WTC11 (cell line): ENCODE measurements around the gene TVP23B. TPM values are rescaled to one million over a fixed set of nuclear protein-coding genes. Genes with fewer than 3 reads are reported as not detected.
"Not testable (repeated sequence)": the region's sequence is repeated elsewhere in the genome, so short reads cannot be mapped to it uniquely, and the experiment has no call there.

ENCODE experiments used
- ATAC-seq: fragments of 200-7000 bp; cut with Tn5 transposase; 2 replicates; pipeline ENCODE4 v1.10.0; 2021; ENCODE audit warnings: mild to moderate bottlenecking, moderate library complexity
- Bru-seq: library from RNA; stranded (reverse); fragments of 400-500 nt; gene quantifications from one replicate; lab custom pipeline; 2021; lab: Mats Ljungman, UMichigan
- CTCF ChIA-PET: fragments of 300-600 bp; sonication (Branson Sonifier 250); formaldehyde crosslinking; loops from one replicate; lab custom pipeline; 2021; ENCODE audit warnings: antibody characterized with exemption; lab: Charles Lee
- POLR2A ChIA-PET: fragments of 350-600 bp; sonication (Branson Sonifier 250); formaldehyde crosslinking; loops from one replicate; lab custom pipeline; 2021; ENCODE audit warnings: antibody characterized with exemption; lab: Charles Lee
- DNase-seq: peaks from one replicate; pipeline ENCODE4 v3.0.0; 2021; ENCODE audit warnings: low spot score
- H3K27ac Mint-ChIP-seq: 2 replicates; pipeline ENCODE4 v1.8.0; 2021; ENCODE audit warnings: mixed read lengths
- H3K27me3 Mint-ChIP-seq: 2 replicates; pipeline ENCODE4 v1.8.0; 2021; ENCODE audit warnings: low read depth, mild to moderate bottlenecking, moderate library complexity, mixed read lengths
- H3K36me3 Mint-ChIP-seq: 2 replicates; pipeline ENCODE4 v1.8.0; 2021; ENCODE audit warnings: mixed read lengths
- H3K4me1 Mint-ChIP-seq: 2 replicates; pipeline ENCODE4 v1.8.0; 2022; ENCODE audit warnings: mixed read lengths
- H3K4me3 Mint-ChIP-seq: 2 replicates; pipeline ENCODE4 v1.8.0; 2021; ENCODE audit warnings: mild to moderate bottlenecking, moderate library complexity, mixed read lengths
- H3K9me3 Mint-ChIP-seq: 2 replicates; pipeline ENCODE4 v1.8.0; 2021; ENCODE audit warnings: mixed read lengths
- ARID4B ChIP-seq: sonication (generic); formaldehyde crosslinking; IDR thresholded peaks from 2 replicates; pipeline ENCODE4 v1.8.0; 2023; ENCODE audit warnings: missing genetic modification reagents, mild to moderate bottlenecking, borderline replicate concordance
- CBFB ChIP-seq: sonication (generic); formaldehyde crosslinking; IDR thresholded peaks from 2 replicates; pipeline ENCODE4 v1.8.1; 2022; ENCODE audit warnings: mild to moderate bottlenecking, low read depth, missing genetic modification reagents
- CREM ChIP-seq: sonication (generic); formaldehyde crosslinking; IDR thresholded peaks from 2 replicates; pipeline ENCODE4 v1.8.1; 2022; ENCODE audit warnings: mild to moderate bottlenecking, missing genetic modification reagents, moderate library complexity
- ETV6 ChIP-seq: sonication (generic); formaldehyde crosslinking; IDR thresholded peaks from 2 replicates; pipeline ENCODE4 v1.8.1; 2022; ENCODE audit warnings: mild to moderate bottlenecking, missing genetic modification reagents
- FOXK1 ChIP-seq: sonication (generic); formaldehyde crosslinking; IDR thresholded peaks from 2 replicates; pipeline ENCODE4 v1.8.0; 2022; ENCODE audit warnings: mild to moderate bottlenecking, moderate library complexity, missing genetic modification reagents
- FOXP4 ChIP-seq: sonication (generic); formaldehyde crosslinking; IDR thresholded peaks from 2 replicates; pipeline ENCODE4 v1.8.0; 2022; ENCODE audit warnings: mild to moderate bottlenecking, missing genetic modification reagents
- GABPB1 ChIP-seq: sonication (generic); formaldehyde crosslinking; IDR thresholded peaks from 2 replicates; pipeline ENCODE4 v1.8.1; 2023; ENCODE audit warnings: mild to moderate bottlenecking, missing genetic modification reagents
- MAX ChIP-seq: sonication (generic); formaldehyde crosslinking; IDR thresholded peaks from 2 replicates; pipeline ENCODE4 v1.8.0; 2022; ENCODE audit warnings: mild to moderate bottlenecking, missing genetic modification reagents
- SP1 ChIP-seq: sonication (generic); formaldehyde crosslinking; conservative IDR thresholded peaks from 2 replicates; pipeline ENCODE4 v1.8.1; 2022; ENCODE audit warnings: missing genetic modification reagents
- TEAD1 ChIP-seq: sonication (generic); formaldehyde crosslinking; IDR thresholded peaks from 2 replicates; pipeline ENCODE4 v1.8.0; 2022; ENCODE audit warnings: mild to moderate bottlenecking, missing genetic modification reagents
- USF2 ChIP-seq: sonication (generic); formaldehyde crosslinking; IDR thresholded peaks from 2 replicates; pipeline ENCODE4 v1.8.1; 2023; ENCODE audit warnings: mild to moderate bottlenecking, missing genetic modification reagents, moderate library complexity
- ZBTB21 ChIP-seq: sonication (generic); formaldehyde crosslinking; IDR thresholded peaks from 2 replicates; pipeline ENCODE4 v1.8.1; 2023; ENCODE audit warnings: mild to moderate bottlenecking, missing genetic modification reagents, borderline replicate concordance
- ZNF232 ChIP-seq: sonication (generic); formaldehyde crosslinking; IDR thresholded peaks from 2 replicates; pipeline ENCODE4 v1.8.0; 2022; ENCODE audit warnings: mild to moderate bottlenecking, missing genetic modification reagents
- long read RNA-seq, 3 experiments: library from RNA in 1 of 3; library from capped mRNA in 1 of 3; library from polyadenylated mRNA in 1 of 3; unstranded in 2 of 3; stranded (forward) in 1 of 3; transcript quantifications; one replicate each; pipeline ENCODE4 v2.0.0, GENCODE V29; 2021
- total RNA-seq: library from RNA; stranded (reverse); gene quantifications from 3 replicates; pipeline ENCODE4 v1.2.3, GENCODE V29; 2021

The TVP23B gene
- 21.3 to 25.1 TPM (median 21.7 TPM) in 3 replicates for total RNA-seq
- percentile 92 among the genes with signal in this experiment for Bru-seq, nascent RNA
- long read RNA-seq, experiment 1, transcript TVP23B-202 (7 exons, 2,989 nt), result minor isoform, 25 of 144 reads
- long read RNA-seq, experiment 1, transcript TVP23B-201 (7 exons, 2,064 nt), result major isoform, 90 of 144 reads
- long read RNA-seq, experiment 1, partial matches to known transcripts, result 17 of 144 reads
- long read RNA-seq, experiment 1, other reads (novel, unspliced or antisense), result 6 of 144 reads
- long read RNA-seq, experiment 2, transcript TVP23B-201 (7 exons, 2,064 nt), result major isoform, 10 of 38 reads
- long read RNA-seq, experiment 2, partial matches to known transcripts, result 16 of 38 reads
- long read RNA-seq, experiment 2, other reads (novel, unspliced or antisense), result 9 of 38 reads
- long read RNA-seq, experiment 3, transcript TVP23B-203 (4 exons, 3,298 nt), result minor isoform, 5 of 234 reads
- long read RNA-seq, experiment 3, transcript TVP23B-204 (6 exons, 718 nt), result minor isoform, 5 of 234 reads
- long read RNA-seq, experiment 3, transcript TVP23B-201 (7 exons, 2,064 nt), result major isoform, 170 of 234 reads
- long read RNA-seq, experiment 3, partial matches to known transcripts, result 41 of 234 reads
- long read RNA-seq, experiment 3, other reads (novel, unspliced or antisense), result 6 of 234 reads

GRCh38 chr17:18780991-18781718, at the start of gene TVP23B:
Gene TVP23B (plus strand): TSS chr17:18781183. CDS start chr17:18781294, 111 bp downstream.
- H3K36me3 Mint-ChIP-seq, POLR2A ChIA-PET, H3K27ac Mint-ChIP-seq, H3K9me3 Mint-ChIP-seq, H3K27me3 Mint-ChIP-seq, CTCF ChIA-PET: not testable (repeated sequence)
- peak within 1 kb of the TSS; percentile 75 for H3K4me3 Mint-ChIP-seq
- H3K4me1 Mint-ChIP-seq, result peaks cover 18% of the 10 kb centered on the region
- peak; percentile 97 for DNase-seq
- peak; percentile 85 for TF ChIP-seq GABPB1
- 0 out of 2 replicates have a peak, but pooled peaks have one; percentile 40 for TF ChIP-seq USF2 (CRISPR knock-in tag)
- 0 out of 2 replicates have a peak, but pooled peaks have one; percentile 22 for TF ChIP-seq CBFB (CRISPR knock-in tag)
- TF ChIP-seq MAX (CRISPR knock-in tag), result peak; percentile 52; the same call in 1 of the 2 replicates
- peak; percentile 62; the same call in 1 of the 2 replicates for TF ChIP-seq ETV6 (CRISPR knock-in tag)
- TF ChIP-seq FOXP4 (CRISPR knock-in tag), result peak; percentile 33; the same call in 1 of the 2 replicates
- peak; percentile 83 for TF ChIP-seq SP1 (CRISPR knock-in tag)
- TF ChIP-seq FOXK1 (CRISPR knock-in tag), result peak; percentile 80
- peak; percentile 30; the same call in 1 of the 2 replicates for TF ChIP-seq ARID4B (CRISPR knock-in tag)
- TF ChIP-seq ZNF232 (CRISPR knock-in tag), result 0 out of 2 replicates have a peak, but pooled peaks have one; percentile 36
- 0 out of 2 replicates have a peak, but pooled peaks have one; percentile 46 for TF ChIP-seq ZBTB21 (CRISPR knock-in tag)
- TF ChIP-seq CREM (CRISPR knock-in tag), result peak; percentile 53; the same call in 1 of the 2 replicates
- peak; percentile 25; the same call in 1 of the 2 replicates for TF ChIP-seq TEAD1 (CRISPR knock-in tag)
- TF ChIP-seq, all 79 proteins: peak for 13; not testable (repeated sequence) for 66
- peak; percentile 100 for ATAC-seq

GRCh38 chr17:18732438-18732837, 48.5 kb upstream of the TVP23B start:
- H3K27me3 Mint-ChIP-seq, H3K9me3 Mint-ChIP-seq, POLR2A ChIA-PET, H3K36me3 Mint-ChIP-seq, ATAC-seq, DNase-seq, H3K27ac Mint-ChIP-seq, CTCF ChIA-PET, H3K4me1 Mint-ChIP-seq, H3K4me3 Mint-ChIP-seq: not testable (repeated sequence)

GRCh38 chr17:18733350-18733749, 47.6 kb upstream of the TVP23B start:
- DNase-seq, H3K9me3 Mint-ChIP-seq, H3K36me3 Mint-ChIP-seq, H3K4me1 Mint-ChIP-seq, H3K4me3 Mint-ChIP-seq, ATAC-seq, H3K27ac Mint-ChIP-seq, H3K27me3 Mint-ChIP-seq, POLR2A ChIA-PET, CTCF ChIA-PET: not testable (repeated sequence)

GRCh38 chr17:18739616-18740391, 41.2 kb upstream of the TVP23B start:
- H3K36me3 Mint-ChIP-seq, CTCF ChIA-PET, ATAC-seq, H3K9me3 Mint-ChIP-seq, H3K4me1 Mint-ChIP-seq, H3K4me3 Mint-ChIP-seq, H3K27ac Mint-ChIP-seq, H3K27me3 Mint-ChIP-seq, DNase-seq: not testable (repeated sequence)
- POLR2A ChIA-PET, result interaction anchor here (0.7 kb wide), 1 partner anchor 33 kb away, joined by 3 read pairs; no protein-coding TSS in a partner anchor

GRCh38 chr17:18741228-18741627, 39.8 kb upstream of the TVP23B start:
- peak overlapping the region; percentile 22; the same call in 1 of the 2 replicates for H3K27ac Mint-ChIP-seq
- H3K27me3 Mint-ChIP-seq, ATAC-seq, H3K36me3 Mint-ChIP-seq, DNase-seq, POLR2A ChIA-PET, CTCF ChIA-PET, H3K4me3 Mint-ChIP-seq, H3K4me1 Mint-ChIP-seq, H3K9me3 Mint-ChIP-seq: not testable (repeated sequence)
